ENCODE measurements around the gene SLC1A1.

SLC1A1 gene

DNA sequence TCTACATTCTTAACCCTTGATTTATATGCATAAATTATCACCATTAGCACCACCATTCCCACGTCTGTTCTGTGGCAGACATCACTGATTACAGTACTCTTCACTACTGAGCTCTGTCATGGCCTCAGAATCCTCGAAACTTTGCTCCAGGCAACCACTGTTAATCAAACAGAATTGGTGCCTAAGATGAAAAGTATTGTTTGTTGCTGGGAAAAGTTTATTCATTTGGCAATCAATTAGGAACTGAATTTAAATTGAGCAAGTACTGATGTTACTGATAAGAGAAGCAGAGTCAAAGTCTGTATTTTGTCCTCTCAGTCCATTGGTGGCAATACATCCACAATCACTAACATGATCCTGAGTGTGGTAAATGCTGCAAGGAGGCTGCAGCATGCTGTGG is 12.8 kb downstream of the SLC1A1 start:
- H3K27ac ChIP-seq, result no peak overlapping the region
- TF ChIP-seq, protein P1, sequence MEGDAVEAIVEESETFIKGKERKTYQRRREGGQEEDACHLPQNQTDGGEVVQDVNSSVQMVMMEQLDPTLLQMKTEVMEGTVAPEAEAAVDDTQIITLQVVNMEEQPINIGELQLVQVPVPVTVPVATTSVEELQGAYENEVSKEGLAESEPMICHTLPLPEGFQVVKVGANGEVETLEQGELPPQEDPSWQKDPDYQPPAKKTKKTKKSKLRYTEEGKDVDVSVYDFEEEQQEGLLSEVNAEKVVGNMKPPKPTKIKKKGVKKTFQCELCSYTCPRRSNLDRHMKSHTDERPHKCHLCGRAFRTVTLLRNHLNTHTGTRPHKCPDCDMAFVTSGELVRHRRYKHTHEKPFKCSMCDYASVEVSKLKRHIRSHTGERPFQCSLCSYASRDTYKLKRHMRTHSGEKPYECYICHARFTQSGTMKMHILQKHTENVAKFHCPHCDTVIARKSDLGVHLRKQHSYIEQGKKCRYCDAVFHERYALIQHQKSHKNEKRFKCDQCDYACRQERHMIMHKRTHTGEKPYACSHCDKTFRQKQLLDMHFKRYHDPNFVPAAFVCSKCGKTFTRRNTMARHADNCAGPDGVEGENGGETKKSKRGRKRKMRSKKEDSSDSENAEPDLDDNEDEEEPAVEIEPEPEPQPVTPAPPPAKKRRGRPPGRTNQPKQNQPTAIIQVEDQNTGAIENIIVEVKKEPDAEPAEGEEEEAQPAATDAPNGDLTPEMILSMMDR (conservative IDR thresholded peaks at IDR 0.05), result no peak
- no peak for TF ChIP-seq ZFX (IDR thresholded peaks at IDR 0.05)

- no peak for TF ChIP-seq ZFX (IDR thresholded peaks at IDR 0.05)
- TF ChIP-seq, protein P1 (conservative IDR thresholded peaks at IDR 0.05), result no peak
These were observed 14.0 kb downstream of the SLC1A1 start for GRCh38 chr9:4504250-4504649.

DNA sequence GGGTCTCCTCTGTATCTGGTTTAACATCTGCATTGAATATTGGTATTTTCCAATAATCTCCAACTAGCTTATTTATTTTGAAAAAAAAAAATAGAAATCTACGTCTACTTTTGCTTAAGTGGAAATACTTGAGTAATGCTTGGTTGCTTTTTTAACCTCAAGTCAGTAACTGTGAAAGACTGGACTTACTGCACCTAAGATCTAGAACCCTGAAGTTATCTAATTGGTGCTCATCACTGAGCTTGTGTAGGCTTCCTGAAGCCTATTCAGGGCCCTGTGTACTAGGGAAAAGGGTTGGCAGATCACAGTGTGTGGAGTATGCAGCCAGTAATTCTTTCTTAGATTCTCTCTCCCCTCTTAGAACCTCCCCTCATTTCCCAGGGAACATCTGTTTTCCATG is 16.2 kb downstream of the SLC1A1 start:
- no peak overlapping the region for H3K27ac ChIP-seq
- TF ChIP-seq, protein P1 (conservative IDR thresholded peaks at IDR 0.05), result no peak
- no peak for TF ChIP-seq ZFX (IDR thresholded peaks at IDR 0.05)

More at GRCh38 chr9:4504250-4504649, 14.0 kb downstream of the SLC1A1 start:
- H3K27ac ChIP-seq, result no peak overlapping the region

DNA sequence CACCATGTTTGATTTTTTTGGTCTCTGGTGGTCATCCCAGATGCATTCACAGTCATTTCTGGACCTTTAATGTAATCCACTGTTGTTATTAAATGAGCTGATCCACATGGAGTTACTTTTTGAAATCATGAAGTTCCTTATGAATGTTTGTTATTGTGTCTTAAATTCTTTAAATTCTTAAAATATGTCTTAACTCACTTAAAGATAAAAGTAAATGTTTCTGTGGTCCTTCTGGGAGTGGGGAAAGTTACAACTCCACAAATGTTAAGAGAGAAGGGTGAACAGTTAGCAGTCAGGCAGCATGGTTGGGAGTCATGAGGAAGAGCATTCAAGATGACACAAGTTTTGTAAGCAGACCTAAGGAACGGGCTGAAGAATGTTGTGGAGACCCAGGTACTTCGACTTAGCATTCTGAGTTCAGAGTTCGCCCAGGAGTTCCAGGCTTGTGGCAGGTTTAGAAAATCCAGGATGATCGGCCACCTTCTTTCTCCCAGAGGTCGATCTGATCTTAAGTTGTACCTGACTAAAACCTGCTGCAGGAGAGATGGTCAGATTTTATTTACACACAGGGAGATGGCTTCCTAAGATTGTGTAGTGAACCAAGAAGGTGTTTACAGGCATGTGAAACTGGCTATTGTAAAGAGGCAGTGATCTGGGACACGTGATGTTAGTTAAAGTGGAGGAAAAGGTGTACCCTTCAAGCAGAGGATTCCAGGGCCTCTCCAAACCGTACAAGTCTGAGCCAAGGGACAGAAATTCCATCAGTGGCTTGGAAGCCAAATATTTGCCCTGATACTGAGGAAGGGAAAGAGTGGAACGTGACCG is 17.2 kb downstream of the SLC1A1 start:
- no peak overlapping the region for H3K27ac ChIP-seq
- TF ChIP-seq, protein P1 (conservative IDR thresholded peaks at IDR 0.05), result no peak
- TF ChIP-seq ZFX (IDR thresholded peaks at IDR 0.05), result no peak

GRCh38 chr9:4508246-4508906 is 18.1 kb downstream of the SLC1A1 start:
- TF ChIP-seq ZFX (IDR thresholded peaks at IDR 0.05), result no peak
- TF ChIP-seq, protein P1 (conservative IDR thresholded peaks at IDR 0.05), result no peak
- no peak overlapping the region for H3K27ac ChIP-seq

DNA sequence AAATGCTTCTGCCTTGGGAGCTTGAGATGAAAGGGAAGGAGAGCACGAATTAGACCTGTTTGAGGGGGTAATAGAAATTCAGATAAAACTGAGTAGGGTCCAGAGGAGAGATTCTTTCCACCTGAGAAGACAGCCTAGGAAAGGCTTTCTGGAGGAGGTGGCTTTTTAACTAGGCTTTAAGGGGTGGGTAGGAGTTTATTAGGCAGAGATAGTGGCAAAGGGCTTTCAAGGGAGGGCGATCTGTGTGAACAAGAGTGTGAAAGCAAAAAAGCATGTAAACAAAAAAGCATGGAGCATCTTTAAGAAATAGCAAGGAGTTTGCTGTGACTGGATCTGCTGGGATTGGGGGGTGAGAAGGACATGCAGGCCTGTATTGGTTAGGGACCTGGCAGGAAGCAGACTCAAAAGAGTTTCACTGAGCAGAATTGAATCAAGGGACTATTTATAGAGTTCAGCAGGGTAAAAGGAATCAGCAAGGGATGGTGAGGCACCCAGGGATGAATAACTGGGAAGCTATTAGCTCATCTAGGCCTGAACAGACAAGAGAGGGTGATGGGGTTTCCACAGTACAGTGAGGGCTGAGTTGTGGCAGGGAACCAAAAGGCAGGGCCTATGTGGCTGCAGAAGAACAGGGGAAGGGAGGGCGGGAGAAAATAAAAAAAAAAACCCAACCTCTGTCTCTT is 18.8 kb downstream of the SLC1A1 start:
- no peak overlapping the region for H3K27ac ChIP-seq
- no peak for TF ChIP-seq ZFX (IDR thresholded peaks at IDR 0.05)
- TF ChIP-seq, protein P1 (conservative IDR thresholded peaks at IDR 0.05), result no peak

- TF ChIP-seq ZFX (IDR thresholded peaks at IDR 0.05), result no peak
- TF ChIP-seq, protein P1 (conservative IDR thresholded peaks at IDR 0.05), result no peak
- H3K27ac ChIP-seq, result no peak overlapping the region
These were observed 19.3 kb downstream of the SLC1A1 start for GRCh38 chr9:4509590-4509984.
